Kidney epithelial cell (primary cell): Measurements from ENCODE around the gene XKR8. TPM values are rescaled to one million over a fixed set of nuclear protein-coding genes. Genes with fewer than 3 reads are reported as not detected.

Experiments used
- DNase-seq: peaks from one replicate; pipeline ENCODE4 v3.0.0-alpha.2; 2010; ENCODE audit warnings: low read depth
- H3K27me3 ChIP-seq: 2 replicates; pipeline ENCODE4 v1.6.0; 2011; ENCODE audit warnings: low read length; ENCODE audit not compliant: control insufficient read depth, insufficient read depth
- H3K36me3 ChIP-seq: 2 replicates; pipeline ENCODE4 v1.5.1; 2011; ENCODE audit warnings: low read length; ENCODE audit not compliant: control insufficient read depth, insufficient read depth
- H3K4me3 ChIP-seq: 2 replicates; pipeline ENCODE4 v1.5.1; 2011; ENCODE audit warnings: low read depth, mild to moderate bottlenecking, control low read depth, low read length
- total RNA-seq: library from RNA; depleted of rRNA; stranded (reverse); fragments of >200 nt; gene quantifications from 2 replicates; pipeline ENCODE4 v1.2.3, GENCODE V29; 2015
- TF ChIP-seq, protein P1 (sequence below): IDR thresholded peaks from 2 replicates; pipeline ENCODE4 v1.5.1; 2011; ENCODE audit warnings: mild to moderate bottlenecking, moderate library complexity, low read length, control low read depth, inconsistent platforms; ENCODE audit not compliant: insufficient read depth, poor library complexity, severe bottlenecking

The XKR8 gene
- total RNA-seq, 1 donor from 2014 or later: 11.7 TPM

DNA sequence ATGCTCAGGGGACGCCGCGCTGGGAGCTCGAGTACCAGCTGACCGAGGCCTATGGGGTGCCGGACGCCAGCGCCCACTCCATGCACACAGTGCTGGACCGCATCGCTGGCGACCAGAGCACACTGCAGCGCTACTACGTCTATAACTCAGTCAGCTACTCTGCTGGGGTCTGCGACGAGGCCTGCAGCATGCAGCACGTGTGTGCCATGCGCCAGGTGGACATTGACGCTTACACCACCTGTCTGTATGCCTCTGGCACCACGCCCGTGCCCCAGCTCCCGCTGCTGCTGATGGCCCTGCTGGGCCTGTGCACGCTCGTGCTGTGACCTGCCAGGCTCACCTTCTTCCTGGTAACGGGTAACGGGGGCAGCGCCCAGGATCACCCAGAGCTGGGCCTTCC, 1.3 kb upstream of the XKR8 start:
- H3K4me3 ChIP-seq: no peak overlapping the region
- H3K36me3 ChIP-seq: no peaks in the 10 kb centered on the region
- no peaks in the 10 kb centered on the region for H3K27me3 ChIP-seq
- DNase-seq: no peak
- TF ChIP-seq, protein P1, sequence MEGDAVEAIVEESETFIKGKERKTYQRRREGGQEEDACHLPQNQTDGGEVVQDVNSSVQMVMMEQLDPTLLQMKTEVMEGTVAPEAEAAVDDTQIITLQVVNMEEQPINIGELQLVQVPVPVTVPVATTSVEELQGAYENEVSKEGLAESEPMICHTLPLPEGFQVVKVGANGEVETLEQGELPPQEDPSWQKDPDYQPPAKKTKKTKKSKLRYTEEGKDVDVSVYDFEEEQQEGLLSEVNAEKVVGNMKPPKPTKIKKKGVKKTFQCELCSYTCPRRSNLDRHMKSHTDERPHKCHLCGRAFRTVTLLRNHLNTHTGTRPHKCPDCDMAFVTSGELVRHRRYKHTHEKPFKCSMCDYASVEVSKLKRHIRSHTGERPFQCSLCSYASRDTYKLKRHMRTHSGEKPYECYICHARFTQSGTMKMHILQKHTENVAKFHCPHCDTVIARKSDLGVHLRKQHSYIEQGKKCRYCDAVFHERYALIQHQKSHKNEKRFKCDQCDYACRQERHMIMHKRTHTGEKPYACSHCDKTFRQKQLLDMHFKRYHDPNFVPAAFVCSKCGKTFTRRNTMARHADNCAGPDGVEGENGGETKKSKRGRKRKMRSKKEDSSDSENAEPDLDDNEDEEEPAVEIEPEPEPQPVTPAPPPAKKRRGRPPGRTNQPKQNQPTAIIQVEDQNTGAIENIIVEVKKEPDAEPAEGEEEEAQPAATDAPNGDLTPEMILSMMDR: no peak

DNA sequence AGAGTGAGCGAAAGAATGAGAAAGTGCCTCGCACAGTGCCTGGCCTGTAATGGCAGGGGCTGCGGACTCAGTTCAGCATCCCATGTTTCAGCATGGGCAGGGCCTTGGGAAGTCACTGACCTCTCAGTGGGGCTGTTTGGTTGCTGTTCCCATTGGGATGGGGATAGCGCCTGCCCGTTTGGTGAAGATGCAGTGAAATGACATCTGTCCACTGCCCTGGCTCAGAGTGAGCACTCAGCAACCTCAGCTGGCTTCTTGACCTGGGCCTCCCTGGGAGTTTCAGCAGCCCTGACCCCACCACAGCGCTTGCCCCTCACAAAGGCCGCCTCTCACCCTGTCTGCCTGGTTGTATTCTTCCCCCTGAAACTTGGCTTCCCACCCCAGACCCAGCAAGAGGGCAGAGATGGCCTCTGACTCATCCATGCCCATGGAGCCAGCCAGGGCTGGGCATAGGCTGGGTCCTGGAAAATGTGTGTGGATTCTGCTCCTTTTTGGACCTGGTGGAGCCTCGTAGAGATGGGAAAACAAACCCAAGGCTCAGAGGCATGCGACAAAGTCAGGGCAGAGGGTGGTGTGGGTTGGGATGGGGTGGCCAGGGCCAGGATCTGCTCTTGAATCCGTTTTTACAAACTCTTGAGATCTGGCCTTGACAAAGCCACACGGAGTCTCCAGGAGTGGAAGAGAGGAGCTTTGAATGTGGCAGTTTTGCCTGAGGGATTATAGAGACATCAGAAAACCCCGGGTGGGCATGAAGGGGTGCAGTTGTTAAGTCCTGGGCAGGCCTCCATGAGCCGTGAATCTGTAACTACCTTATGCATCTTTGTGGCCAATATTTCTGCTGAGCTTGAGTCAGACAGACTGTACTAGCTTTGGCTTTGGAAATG, 1.2 kb downstream of the XKR8 start:
- no peak for DNase-seq
- TF ChIP-seq, protein P1: no peak
- Histone ChIP-seq H3K27me3 (no peaks in the 10 kb centered on the region), H3K4me3 (peak overlapping the region; percentile 64), H3K36me3 (no peaks in the 10 kb centered on the region)

DNA sequence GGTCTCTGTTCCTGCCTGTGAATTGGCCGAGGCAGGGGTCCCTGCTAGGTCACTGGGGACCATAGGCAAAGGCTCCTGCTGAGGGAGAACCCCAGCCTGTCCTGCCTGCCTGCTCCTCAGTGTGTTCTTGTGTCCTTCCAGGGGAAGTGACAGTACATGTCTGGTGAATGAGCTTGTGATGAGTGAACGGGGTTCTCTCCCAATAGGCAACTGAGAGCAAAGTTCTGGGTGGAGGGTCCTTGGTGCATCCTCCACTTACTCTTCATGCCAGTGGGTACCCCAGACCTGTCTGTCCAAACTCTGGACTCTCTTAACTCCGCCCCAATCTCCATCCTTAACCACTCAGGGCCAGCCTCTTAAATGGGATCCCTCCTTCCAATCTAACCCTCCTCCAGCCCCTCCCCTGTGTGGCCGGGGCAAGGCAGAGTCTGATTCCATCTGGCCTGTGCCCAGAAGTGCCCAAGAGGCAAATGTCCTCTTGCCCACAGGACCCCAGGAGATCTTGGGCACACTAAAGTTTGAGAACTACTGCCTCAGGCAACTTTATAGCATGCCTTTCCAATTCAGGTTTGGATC, 2.0 kb downstream of the XKR8 start:
- Histone ChIP-seq H3K4me3 (no peak overlapping the region), H3K36me3 (no peaks in the 10 kb centered on the region), H3K27me3 (no peaks in the 10 kb centered on the region)
- no peak for DNase-seq
- TF ChIP-seq, protein P1: no peak

- no peak for DNase-seq
- TF ChIP-seq, protein P1: no peak
- no peak overlapping the region for H3K4me3 ChIP-seq
- no peaks in the 10 kb centered on the region for H3K27me3 ChIP-seq
- no peaks in the 10 kb centered on the region for H3K36me3 ChIP-seq
These were observed 3.6 kb downstream of the XKR8 start for GRCh38 chr1:27963393-27963792.

- Histone ChIP-seq H3K4me3 (no peak overlapping the region), H3K36me3 (no peaks in the 10 kb centered on the region), H3K27me3 (no peaks in the 10 kb centered on the region)
- peak; percentile 10 for DNase-seq
- TF ChIP-seq, protein P1: no peak
These were observed 6.8 kb downstream of the XKR8 start for GRCh38 chr1:27966402-27967105.
